Left lung (tissue), 10 donors: ENCODE measurements around the gene RCOR2. TPM values are rescaled to one million over a fixed set of nuclear protein-coding genes. Genes with fewer than 3 reads are reported as not detected.

Source experiments
- ATAC-seq: fragments of 200-7000 bp; cut with Tn5 transposase; one replicate; pipeline ENCODE4 v1.9.1; 2020; ENCODE audit warnings: moderate library complexity
- DNase-seq, 4 donors: peaks; one replicate each; pipeline ENCODE4 v3.0.0-alpha.2; 2013 to 2020
- H3K27ac ChIP-seq, 2 donors: fragments of 200-600 bp; sonication (generic) in 1 of 2; one replicate each; pipeline versions ENCODE4 v1.5.0 to v1.8.0; 2020 to 2021
- H3K27me3 ChIP-seq, 2 donors: fragments of 200-600 bp; sonication (generic) in 1 of 2; one replicate each; pipeline versions ENCODE4 v1.5.0 to v1.8.0; 2020 to 2021
- H3K36me3 ChIP-seq, 2 donors: fragments of 200-600 bp; sonication (generic) in 1 of 2; one replicate each; pipeline versions ENCODE4 v1.5.0 to v1.8.0; 2020 to 2021
- H3K4me1 ChIP-seq, 2 donors: fragments of 200-600 bp; one replicate each; pipeline ENCODE4 v1.8.0; 2021
- H3K4me3 ChIP-seq, 2 donors: fragments of 200-600 bp; sonication (generic) in 1 of 2; one replicate each; pipeline versions ENCODE4 v1.5.0 to v1.8.0; 2020 to 2021; ENCODE audit warnings: mild to moderate bottlenecking in 1 of 2
- H3K9me3 ChIP-seq, 2 donors: fragments of 200-600 bp; sonication (generic) in 1 of 2; one replicate each; pipeline versions ENCODE4 v1.5.0 to v1.8.0; 2020 to 2021
- CTCF ChIP-seq, 2 donors: fragments of 200-600 bp; sonication (generic) in 1 of 2; IDR thresholded peaks; one replicate each; pipeline versions ENCODE4 v1.5.0 to v1.8.0; 2021; ENCODE audit warnings: antibody characterized with exemption in 2 of 2
- intact Hi-C, 2 donors: fragments of 100-400 bp; cut with DNase I; formaldehyde crosslinking; loops; one replicate each; pipeline versions ENCODE4 v1.11.2 to v1.14.2; 2022
- polyA plus RNA-seq, 6 donors: library from polyadenylated mRNA; unstranded; fragments of 120-200 nt; gene quantifications; one replicate each; pipeline ENCODE4 v1.2.1, GENCODE V29; 2013; ENCODE audit not compliant: insufficient read length in 6 of 6
- total RNA-seq, 2 donors: library from RNA; stranded (reverse); fragmentation: NEBNext Ultra II Directional; extraction: Animal tissue kit (Norgen Biotek cat#: 25700); gene quantifications; one replicate each; pipeline ENCODE4 v1.2.1, GENCODE V29; 2021
- donor health status: DM: no; HTN: yes; CAD: no.
- donor health status: DM: no; HTN: no; CAD: no.

The RCOR2 gene
- total and polyA plus RNA-seq, 8 donors, result 0.45 to 17.4 (median 12.4) TPM

DNA sequence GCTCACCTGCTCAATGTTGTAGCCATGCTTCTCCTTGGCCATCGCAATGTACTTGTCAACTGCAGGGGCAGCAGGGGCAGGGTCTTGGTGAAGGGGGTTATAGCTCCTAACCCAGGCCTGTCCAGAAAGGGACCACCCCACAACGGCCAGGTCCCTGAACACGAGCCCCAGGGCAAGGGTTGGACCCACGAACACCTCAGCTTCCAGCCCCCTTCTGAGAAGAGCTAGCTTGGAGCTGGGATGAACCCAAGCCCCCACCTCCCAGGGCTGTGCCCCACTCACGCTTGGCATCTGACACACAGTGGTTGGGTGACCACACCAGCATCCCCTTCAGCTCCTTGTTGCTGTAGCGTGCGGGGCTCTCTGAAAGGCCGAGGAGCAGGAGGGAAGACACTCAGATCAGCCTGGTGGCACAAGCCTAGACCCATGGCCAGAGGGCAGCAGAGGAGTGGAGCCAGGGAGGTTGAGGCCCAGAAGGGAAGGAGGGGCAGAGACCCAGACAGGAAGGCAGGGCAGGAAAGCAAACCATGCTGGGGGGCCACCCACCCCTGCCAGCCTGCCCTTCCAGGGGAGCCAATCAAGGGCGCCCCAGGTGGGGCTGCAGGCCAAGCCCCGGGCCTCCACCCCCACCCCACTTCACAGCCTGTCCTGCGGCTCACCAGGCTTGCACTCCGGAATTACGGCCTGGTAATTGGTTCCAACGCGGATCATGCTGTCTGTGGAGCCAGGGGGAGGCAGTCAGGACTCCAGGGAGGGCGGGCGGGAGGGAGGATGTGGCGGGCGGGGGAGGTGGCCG, 1.9 kb downstream of the RCOR2 start:
- no peak for ATAC-seq
- Histone ChIP-seq H3K27ac (no peak overlapping the region), H3K4me3 (no peak overlapping the region), H3K9me3 (no peaks in the 10 kb centered on the region), H3K4me1 (peaks cover 25 to 45% of the 10 kb centered on the region in 2 donors), H3K36me3 (peaks cover 0 to 15% of the 10 kb centered on the region in 2 donors), H3K27me3 (peaks cover 0 to 56% of the 10 kb centered on the region in 2 donors)
- no peak for DNase-seq
- TF ChIP-seq CTCF (IDR thresholded peaks at IDR 0.05), result no peak
- intact Hi-C loops, result no loop called here

DNA sequence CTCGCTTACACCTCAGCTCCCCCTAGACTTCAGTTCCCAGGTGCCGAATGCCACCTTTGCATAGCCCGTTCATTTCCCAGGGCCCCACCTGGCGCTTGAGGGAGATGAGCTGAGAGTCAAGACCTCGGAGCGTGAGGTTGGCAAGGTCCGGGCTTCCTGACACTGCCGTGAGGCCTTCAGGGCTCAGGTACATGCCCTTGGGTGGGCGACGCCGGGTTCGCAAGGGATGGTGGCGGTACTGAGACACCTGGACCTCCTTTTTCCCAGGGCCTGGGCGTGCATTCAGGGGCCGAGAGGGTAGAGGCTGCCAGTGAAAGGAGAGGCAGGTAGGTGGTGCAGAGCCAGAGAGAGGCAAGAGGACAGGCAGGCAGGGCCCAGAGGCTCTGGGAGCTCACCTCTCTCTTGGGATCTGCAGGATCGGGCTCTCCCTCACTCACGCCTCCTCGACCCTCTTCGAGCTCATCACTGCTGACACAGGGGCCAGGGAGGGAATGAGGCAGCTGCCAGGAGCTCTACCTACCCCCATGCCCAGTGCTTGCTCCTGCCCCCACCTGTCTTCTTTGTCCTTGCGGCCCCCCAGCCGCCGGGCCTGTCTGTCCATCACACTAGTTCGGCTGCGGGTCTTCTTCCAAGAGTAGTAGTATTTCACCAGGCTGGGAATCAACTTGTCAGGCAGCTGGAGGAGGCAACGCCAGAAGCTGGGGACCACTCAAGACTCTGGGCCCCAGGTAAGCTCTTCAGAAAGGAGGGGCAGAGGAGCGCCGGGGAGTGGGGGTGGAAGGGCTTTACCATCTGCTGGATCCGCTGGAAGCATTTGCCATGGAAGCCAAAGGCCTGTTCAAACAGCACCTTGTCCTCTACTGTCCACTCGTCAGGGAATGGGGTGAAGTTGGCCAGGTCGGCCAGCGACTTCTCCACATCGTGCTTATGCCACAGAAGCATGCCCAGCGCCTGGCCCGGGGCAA, 2.8 kb downstream of the RCOR2 start:
- TF ChIP-seq CTCF (IDR thresholded peaks at IDR 0.05), result no peak
- H3K27ac ChIP-seq, result no peak overlapping the region

GRCh38 chr11:63912678-63913077, 4.3 kb downstream of the RCOR2 start:
- DNase-seq (no peak), ATAC-seq (no peak)
- Histone ChIP-seq H3K4me3 (no peak overlapping the region), H3K27me3 (peaks cover 0 to 32% of the 10 kb centered on the region in 2 donors), H3K36me3 (peaks cover 0 to 39% of the 10 kb centered on the region in 2 donors), H3K4me1 (peaks cover 7 to 21% of the 10 kb centered on the region in 2 donors), H3K27ac (no peak overlapping the region), H3K9me3 (no peaks in the 10 kb centered on the region)
- intact Hi-C loops, result no loop called here
- TF ChIP-seq CTCF (IDR thresholded peaks at IDR 0.05), result no peak

More for the DNA sequence above, 2.8 kb downstream of the RCOR2 start:
- Histone ChIP-seq H3K4me3 (no peak overlapping the region), H3K27me3 (peaks cover 0 to 47% of the 10 kb centered on the region in 2 donors), H3K9me3 (no peaks in the 10 kb centered on the region), H3K36me3 (peaks cover 0 to 25% of the 10 kb centered on the region in 2 donors), H3K4me1 (peaks cover 20 to 36% of the 10 kb centered on the region in 2 donors)
- DNase-seq, result no peak
- intact Hi-C loops, result no loop called here
- ATAC-seq, result no peak

DNA sequence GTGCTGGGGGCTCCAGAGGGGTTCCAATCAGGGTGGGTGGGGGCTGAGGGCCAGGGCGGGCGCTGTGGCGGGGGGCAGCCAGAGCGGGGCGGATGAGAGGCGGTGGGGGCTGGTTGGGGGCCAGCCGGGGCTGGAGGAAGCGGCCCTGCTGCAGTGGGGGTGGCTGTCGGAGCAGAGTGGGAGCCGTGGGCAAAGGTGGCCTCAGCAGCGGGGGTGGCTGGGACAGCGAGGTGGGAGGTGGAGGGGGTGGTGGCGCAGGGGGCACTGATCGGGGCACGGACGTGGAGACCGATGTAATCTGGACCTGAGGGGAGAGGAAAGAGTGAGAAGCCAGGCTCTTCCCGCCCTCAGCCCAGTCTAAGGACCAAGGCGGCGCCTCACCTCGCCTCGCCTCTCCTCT, 5.1 kb downstream of the RCOR2 start:
- H3K27me3 ChIP-seq, result peaks cover 0 to 24% of the 10 kb centered on the region in 2 donors
- H3K4me3 ChIP-seq, result no peak overlapping the region
- H3K9me3 ChIP-seq, result no peaks in the 10 kb centered on the region
- no peak for DNase-seq
- H3K36me3 ChIP-seq, result peaks cover 0 to 47% of the 10 kb centered on the region in 2 donors
- intact Hi-C loops, result no loop called here
- H3K4me1 ChIP-seq, result peaks cover 4 to 15% of the 10 kb centered on the region in 2 donors
- no peak for TF ChIP-seq CTCF (IDR thresholded peaks at IDR 0.05)
- no peak overlapping the region for H3K27ac ChIP-seq
- ATAC-seq, result no peak

DNA sequence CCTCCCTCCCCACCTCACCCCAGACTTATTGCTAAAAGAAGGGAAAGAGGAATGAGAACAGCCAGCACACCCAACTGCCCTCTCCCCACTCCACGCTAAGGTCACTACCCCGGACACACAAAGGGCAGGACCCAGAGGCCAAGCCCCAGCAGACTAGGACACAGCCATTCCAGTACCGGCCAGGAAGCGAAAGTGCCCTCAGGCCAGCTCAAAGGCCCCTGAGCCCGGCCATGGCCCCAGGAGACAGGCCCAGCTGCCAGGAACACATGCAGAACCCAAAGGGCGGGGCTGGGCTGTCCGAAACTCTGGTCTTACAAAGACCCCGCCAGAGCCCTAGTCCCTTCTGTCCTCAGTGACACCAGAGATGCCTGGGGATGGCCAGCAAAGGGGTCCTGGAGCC, 5.5 kb downstream of the RCOR2 start:
- DNase-seq, result no peak
- no peak for ATAC-seq
- Histone ChIP-seq H3K36me3 (peaks cover 0 to 52% of the 10 kb centered on the region in 2 donors), H3K27ac (no peak overlapping the region), H3K4me1 (peaks cover 2 to 13% of the 10 kb centered on the region in 2 donors), H3K9me3 (no peaks in the 10 kb centered on the region), H3K27me3 (peaks cover 0 to 20% of the 10 kb centered on the region in 2 donors), H3K4me3 (no peak overlapping the region)
- intact Hi-C loops, result no loop called here
- TF ChIP-seq CTCF (IDR thresholded peaks at IDR 0.05), result no peak
